Left cardiac atrium (tissue), 4 donors: ENCODE results near the gene ANKS1B. TPM values are rescaled to one million over a fixed set of nuclear protein-coding genes. Genes with fewer than 3 reads are reported as not detected.

Source experiments
- ATAC-seq, 2 donors: fragments of 200-7000 bp; cut with Tn5 transposase; one replicate each; pipeline ENCODE4 v1.9.1; 2020; ENCODE audit warnings: mild to moderate bottlenecking in 2 of 2, moderate library complexity in 2 of 2
- DNase-seq: peaks from one replicate; pipeline ENCODE4 v3.0.0-alpha.2; 2020
- intact Hi-C, 2 donors: fragments of 100-400 bp; cut with DNase I; formaldehyde crosslinking; loops; one replicate each; pipeline versions ENCODE4 v1.14.1 to v1.15.1; 2022 to 2023
- total RNA-seq, 2 donors: library from RNA; stranded (reverse); fragmentation: NEBNext Ultra II Directional; extraction: Animal tissue kit (Norgen Biotek cat#: 25700); gene quantifications; one replicate each; pipeline ENCODE4 v1.2.1, GENCODE V29; 2021
- donor health status: DM: no; HTN: yes; CAD: no.
- donor health status: DM: no; HTN: yes; CAD: no; lungs with severe emphysema.
- donor health status: DM: yes; HTN: yes; CAD: no.
- donor health status: Dilated cardiomyopathy.

The ANKS1B gene
- total RNA-seq, 2 donors from 2014 or later = 3.1 TPM

DNA sequence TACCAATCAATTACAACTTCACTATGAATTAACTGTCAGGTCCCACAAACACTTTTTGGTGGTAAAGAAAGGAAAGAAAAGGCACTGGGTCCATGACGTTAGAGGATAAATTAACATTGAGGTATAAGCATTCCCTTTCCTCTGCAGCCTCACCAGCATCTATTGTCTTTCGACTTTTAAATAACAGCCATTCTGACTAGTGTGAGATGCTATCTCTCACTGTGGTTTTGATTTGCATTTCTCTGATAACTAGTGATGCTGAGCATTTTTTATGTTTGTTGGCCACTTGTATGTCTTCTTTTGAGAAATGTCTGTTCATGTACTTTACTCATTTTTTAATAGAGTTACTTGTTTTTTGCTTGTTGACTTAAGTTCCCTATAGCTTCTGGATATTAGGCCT lies 9.4 kb downstream of the ANKS1B start:
- DNase-seq (no peak), ATAC-seq (no peak)
- intact Hi-C loops = no loop called here

DNA sequence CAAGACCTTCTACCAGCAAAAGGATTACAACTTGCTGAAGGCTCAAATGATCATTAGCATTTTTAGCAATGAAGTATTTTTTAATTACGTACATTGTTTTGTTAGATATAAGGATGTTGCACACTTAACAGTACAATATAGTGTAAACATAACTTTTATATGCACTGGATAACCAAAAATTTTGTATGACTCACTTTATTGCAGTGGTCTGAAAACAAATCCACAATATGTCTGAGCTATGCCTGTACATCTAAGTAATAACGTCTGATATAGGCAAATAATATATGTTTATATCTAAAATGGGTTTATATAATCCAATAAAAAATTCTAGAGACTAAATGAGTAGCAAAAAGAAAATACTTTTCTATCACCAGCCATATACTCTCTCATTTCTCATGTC lies 10.6 kb downstream of the ANKS1B start:
- ATAC-seq (no peak), DNase-seq (no peak)
- intact Hi-C loops = no loop called here

DNA sequence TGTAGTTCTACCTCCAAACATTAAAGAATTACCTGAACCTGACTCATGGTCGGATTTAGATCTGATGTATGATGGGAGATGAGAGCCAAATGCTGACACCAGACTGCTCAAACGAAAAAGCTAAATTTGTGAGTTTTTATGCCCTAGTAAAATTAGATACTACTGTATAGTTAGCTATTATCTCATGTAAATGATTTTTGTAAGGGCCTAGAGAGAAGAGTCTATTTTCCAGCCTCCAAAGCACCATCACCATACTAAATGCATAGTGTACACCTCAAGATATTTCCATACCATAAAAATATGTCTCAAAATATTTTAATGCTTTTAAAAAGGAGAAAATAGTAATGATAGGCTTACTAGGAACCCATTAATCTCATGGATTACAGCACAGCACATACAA lies 18.3 kb downstream of the ANKS1B start:
- ATAC-seq (no peak), DNase-seq (no peak)
- intact Hi-C loops = no loop called here

DNA sequence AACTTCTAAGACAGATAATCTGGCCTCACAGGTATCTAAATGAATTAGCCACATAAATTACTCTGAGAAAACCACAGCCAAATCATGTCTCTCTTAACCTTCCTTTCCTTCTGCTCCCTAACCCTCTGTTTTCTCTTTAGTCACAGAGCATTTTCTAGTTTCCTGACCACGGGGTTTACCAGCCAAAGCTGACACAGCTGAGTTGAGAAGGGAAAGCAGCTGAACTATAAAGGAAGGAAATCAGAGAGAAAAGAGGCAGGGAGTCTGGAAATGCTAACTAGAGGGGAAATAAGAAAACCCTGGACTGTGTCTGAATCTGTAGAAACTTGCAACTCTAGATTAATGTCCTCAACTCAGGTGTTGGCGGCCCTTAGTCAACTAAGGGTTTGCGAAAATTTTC lies 24.4 kb downstream of the ANKS1B start:
- no peak for DNase-seq
- intact Hi-C loops = no loop called here
- peak in 1 of 2 donors; percentile 67 for ATAC-seq

DNA sequence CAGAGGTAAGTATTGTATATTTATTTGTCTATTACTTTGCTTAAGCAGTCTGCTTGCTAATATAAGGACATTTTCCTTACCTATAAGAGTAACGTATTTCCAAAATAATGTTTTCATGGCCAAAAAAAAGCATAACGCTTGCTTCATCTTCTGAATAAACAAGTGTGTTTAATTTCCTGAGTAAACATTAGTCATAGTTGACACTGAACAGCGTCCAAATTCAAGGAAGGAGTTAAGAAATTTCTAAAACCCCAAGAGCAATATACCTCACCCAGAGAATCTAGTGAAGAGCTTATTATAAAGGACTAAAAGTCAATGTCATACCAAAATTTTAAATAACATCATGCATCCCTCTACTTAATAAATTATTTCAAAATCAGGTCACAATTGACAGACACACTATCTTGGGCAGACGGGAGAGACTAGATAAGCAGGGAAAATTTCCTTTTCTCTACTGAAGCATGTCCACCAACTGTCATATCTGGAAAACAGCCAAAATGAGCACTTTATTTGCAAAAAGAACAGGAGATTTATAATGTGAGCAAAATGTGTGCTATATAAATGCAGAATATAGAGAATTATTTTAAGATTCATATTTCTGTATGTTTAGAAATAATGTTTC lies 25.1 kb downstream of the ANKS1B start:
- intact Hi-C loops = no loop called here
- ATAC-seq = peak in 1 of 2 donors; percentile 84
- DNase-seq = no peak

DNA sequence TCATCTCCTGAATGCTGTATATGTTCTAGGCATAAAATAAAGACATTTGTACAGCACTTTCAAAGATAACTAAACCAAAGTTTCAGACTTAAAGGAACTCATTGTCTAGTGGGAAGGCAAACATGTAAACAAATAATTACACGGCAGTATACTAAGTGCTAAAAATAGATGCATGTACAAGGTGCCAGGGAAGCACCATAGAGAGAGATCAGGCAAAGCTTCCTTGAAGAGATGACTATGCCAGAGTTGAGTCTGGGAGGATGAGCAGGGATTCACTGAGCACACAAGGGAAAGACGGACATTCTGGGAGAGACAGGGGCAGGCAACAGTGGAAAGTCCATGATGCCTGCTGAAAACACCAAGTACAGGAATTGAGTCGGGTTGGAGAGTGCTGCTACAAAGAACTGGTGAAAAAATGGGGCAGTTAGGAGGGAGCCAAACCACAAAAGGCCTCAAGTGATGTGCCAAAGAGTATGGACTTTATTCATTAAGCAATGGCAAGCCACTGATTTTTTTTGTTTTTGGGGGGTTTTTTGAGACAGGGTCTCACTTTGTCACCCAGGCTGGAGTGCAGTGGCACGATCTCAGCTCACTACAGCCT lies 26.8 kb downstream of the ANKS1B start:
- no peak for ATAC-seq
- DNase-seq = no peak

DNA sequence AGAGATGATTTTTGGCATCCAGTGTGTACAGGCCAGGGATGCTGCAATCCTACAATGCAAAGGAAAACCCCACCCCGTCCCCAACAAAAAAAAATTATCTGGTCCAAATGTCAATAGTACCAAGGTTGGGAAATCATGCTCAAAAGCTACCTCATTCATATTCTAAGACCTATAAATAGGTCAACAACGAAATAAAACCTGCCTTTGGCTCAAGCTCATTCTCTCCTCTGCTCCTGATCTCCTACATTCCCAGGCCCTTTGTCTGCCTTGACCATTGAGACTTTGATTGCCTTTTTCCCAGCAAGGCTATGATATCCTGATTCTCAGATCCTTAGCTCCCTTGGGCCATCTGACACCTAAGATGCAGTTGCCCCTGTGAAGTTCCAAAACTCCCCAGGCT lies 30.0 kb downstream of the ANKS1B start:
- intact Hi-C loops = no loop called here
- ATAC-seq (no peak), DNase-seq (no peak)

More for the DNA sequence above, 26.8 kb downstream of the ANKS1B start:
- intact Hi-C loops = no loop called here

DNA sequence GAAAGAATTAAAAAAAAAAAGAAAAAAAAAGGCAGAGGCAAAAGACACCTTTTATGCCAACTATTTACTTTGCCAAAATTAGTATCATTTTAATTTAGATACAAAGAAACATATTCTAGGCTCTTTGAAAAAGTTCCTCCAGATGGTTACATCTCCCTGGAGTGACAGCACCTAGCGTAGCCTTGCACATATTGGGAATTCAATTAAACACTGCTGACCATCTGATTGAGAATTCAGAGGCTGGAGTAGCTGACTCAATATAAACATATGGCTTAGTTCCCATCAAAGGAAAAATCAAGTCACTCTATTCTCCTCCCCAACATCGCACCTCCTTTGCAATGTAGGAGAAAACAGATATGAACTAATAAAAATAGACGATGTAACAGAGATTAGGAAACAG lies 36.4 kb downstream of the ANKS1B start:
- ATAC-seq (no peak), DNase-seq (no peak)
- intact Hi-C loops = no loop called here

DNA sequence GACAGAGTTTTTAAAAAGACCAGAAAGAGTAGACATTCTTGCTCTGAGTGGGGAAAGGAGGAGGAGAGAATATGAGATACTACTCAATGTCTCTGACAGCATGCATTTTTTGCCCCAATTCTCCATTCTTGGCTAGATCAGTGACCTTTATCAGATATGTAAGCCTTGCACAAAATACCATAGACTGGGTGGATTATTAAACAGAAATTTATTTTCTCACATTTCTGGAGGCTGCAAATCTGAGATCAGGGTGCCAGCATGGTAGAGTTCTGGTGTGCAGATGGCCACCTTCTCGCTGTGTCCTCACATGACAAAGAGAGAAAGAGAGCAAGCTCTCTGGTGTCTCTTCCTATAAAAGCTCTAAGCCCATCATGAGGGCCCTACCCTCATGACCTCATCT lies 38.6 kb downstream of the ANKS1B start:
- DNase-seq (no peak), ATAC-seq (no peak)
- intact Hi-C loops = no loop called here

DNA sequence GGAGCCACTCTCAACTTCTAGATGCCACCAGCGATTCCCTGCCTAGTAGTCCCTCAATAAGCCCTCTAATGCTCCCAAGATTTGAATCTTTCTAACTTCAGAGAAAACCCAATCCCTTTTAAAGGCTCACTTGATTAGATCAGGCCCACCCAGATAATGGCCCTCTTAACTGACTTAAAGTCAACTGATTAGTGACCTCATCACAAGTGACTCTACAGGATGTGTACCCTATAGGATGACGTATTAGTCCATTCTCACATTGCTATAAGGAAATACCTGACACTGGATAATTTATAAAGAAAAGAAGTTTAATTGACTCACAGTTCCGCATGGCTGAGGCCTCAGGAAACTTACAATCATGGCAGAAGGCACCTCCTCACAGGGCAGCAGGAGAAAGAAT lies 49.1 kb downstream of the ANKS1B start:
- intact Hi-C loops = no loop called here
- no peak for ATAC-seq
- DNase-seq = no peak

DNA sequence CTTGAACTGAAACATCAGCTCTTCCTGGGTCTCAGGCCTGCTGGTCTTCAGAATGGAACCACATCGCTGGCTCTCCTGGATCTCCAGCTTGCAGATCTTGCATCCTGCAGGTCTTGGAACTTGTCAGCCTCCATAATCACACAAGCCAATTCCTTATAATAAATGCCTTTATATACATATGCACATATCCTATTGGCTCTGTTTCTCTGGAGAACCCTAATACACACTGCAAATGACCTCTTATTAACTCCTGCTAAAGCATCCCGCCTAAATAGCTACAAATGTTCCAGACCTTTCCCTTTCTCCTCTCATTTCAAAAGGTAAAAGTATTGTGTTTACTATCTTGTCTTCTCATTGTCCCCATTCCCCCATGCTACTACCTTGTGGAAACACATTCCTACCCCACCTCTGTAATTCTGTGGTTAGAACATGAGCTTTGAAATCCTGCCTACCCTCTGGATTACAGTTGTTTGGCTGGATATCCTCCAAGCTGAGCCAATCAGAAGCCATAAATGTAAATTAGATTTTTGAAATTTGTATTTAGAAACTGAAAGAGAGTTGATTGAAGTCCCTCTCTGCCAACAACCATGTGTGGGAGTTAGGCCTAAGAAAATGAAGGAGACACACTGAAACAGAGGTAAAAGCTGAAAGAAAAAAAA lies 58.1 kb downstream of the ANKS1B start:
- DNase-seq (no peak), ATAC-seq (no peak)
- intact Hi-C loops = no loop called here

DNA sequence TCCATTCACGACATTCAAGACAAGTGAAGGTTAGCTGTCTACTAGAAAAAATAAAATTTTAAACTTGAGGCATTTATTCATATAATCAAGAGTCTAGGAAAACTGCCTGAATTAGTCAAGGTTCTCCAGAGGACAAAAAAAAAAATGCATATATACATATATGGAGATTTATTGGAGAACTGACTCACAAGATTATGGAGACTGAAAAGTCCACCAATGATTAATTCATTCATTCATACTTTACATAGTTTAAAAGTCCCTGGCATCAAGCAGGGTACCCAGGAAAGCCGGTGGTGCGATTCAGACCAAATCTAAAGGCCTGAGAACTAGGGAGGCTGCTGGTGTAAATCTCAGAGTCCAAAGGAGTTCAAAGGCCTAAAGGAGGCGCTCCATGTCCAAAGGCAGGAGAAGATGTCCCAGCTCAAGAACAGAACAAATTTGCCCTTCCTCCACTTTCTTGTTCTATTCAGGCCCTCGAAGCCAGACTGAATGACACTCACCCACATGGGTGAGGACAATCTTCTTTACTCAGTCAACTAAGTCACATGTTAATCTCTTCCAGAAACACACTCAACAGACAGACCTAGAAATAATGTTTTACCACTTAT lies 64.3 kb downstream of the ANKS1B start:
- ATAC-seq (no peak), DNase-seq (no peak)
- intact Hi-C loops = no loop called here

DNA sequence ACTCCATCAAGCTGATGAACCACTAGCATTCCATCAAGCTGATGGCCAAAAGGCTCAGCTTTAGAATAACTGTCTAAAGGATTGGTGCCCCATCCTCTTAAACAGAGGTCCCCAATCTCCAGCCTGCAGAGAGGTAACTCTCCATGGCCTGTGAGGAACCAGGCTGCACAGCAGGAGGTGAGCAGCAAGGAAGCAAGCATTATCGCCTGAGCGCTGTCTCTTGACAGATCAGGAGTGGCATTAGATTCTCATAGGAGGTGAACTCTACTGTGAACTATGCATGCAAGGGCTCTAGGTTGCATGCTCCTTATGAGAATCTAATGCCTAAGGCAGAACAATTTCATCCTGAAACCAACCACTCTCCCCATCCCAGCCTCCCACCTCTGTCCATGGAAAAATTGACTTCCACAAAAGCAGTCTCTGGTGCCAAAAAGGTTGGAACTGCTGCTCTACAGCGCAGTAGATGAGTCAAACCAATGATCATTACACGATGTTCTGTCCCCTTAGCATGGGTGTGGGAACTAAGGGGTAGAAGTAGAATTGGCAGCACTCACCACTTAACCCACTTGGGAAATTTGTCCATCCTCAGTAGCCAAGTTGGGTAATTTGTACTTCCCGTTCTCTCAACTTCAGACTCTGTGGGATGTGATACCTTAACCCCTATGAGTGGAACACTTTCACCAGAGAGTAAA lies 66.9 kb downstream of the ANKS1B start:
- DNase-seq (no peak), ATAC-seq (peak in 1 of 2 donors; percentile 81)
- intact Hi-C loops = no loop called here

DNA sequence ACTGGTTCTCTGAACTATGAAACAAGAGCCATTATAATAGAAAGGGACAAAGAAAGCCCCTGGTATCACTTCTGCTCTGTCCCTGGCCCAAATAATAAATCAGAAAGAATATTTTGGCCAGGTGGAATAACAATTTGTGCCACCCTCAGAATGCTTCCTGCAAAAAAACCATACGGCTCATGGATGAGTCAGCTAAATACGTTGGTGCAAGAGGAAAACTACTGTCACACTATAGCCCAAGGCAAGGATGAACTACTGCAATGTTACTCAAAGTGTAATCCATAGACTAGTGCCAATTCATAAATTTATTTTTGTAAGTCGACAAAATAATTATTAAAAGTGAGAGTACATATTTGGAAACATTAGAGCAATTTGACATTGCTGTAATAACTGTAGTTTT lies 68.2 kb downstream of the ANKS1B start:
- intact Hi-C loops = no loop called here
- DNase-seq (no peak), ATAC-seq (no peak)

DNA sequence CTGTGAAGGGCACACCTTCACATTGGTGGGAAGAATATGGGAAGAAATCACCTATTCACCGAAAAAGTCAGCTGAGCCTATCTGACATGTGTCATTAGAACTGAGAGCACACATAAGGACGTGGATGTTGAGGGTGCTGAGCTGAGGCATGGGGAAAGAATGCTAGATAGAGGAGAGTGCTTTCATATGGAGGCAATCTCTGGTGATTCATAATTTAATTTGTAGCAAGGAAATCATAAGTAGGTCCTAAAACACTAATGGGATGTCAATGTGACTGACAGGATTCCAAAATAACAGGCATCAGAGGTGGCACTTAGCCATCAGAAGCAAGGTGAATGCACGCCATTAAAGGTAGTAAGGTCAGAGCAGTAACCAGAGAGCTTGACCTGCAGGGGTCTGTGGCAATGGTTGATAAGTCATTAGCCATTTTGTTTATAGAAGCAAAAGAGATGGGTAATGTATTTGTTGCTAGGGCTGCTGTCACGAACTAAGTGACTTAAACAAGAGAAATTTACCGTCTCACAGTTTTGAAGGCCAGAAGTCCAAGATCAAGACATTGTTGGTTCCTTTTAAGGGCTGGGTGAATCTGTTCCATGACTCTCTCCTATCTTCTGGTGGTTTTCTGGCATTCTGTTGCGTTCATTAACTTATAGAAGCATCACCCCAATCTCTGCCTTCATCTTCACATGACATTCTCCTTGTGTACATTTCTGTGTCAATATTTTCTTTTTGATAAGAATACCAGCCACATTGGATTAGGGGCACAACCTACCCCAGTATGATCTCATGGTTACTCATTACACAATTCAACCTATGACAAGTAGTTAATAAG lies 69.3 kb downstream of the ANKS1B start:
- ATAC-seq = no peak
- no peak for DNase-seq
- intact Hi-C loops = no loop called here

DNA sequence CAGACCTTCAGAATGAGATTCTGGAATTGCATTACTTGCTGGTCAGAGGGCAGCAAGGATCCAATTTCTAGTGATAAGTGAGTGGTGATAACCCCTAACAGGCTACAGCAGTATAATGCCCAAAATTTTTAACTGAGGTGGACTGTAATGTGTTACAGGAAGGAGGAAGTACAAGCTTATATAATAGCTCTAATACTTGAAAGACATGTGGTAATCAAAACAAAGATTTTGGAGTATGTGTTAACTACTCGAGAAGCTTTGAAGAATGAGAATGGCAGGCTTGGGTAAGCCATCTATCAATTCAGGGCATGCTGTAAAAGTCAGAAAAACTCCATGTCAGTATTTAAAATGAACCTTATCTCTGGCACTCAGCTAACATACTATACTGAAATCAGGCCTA lies 70.5 kb downstream of the ANKS1B start:
- DNase-seq (no peak), ATAC-seq (no peak)
- intact Hi-C loops = no loop called here

DNA sequence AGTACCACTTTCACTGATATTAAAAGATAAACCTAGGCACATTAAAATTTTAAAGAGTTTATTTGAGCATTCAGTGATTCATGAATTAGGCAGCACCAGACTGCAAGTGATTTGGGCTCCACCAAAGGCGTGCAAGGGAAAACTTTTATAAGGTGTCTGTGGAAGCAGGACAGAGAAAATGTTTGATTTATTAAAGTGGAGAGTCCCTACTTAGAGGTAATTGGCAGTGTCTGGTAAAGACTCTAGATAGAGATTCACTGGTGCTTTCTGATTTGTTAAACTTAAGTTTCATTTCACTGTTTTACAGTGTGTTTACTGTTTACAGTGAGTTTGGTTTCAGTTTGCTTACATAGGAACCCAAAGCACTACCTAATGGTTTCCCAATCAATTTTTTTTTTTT lies 72.8 kb downstream of the ANKS1B start:
- ATAC-seq (peak in 1 of 2 donors; percentile 29), DNase-seq (no peak)
- intact Hi-C loops = no loop called here

DNA sequence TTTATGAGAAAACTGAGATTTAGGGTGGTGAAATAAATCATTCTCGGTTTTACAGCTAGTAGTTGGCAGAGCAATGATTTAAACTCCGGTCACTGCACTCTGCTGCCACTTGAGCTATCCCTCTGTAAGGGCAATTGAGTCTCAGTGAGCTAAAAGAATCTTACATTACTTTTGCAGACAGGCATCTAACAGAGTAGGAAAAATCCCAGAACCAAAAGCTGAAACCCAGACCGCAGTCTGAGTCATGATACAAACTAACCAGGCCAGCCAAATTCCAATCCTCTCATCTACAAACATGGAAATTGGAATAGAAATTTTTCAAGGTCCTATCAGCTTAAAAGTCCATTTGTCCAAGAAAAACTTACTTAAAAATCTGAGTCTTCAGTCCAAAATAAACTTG lies 73.7 kb downstream of the ANKS1B start:
- DNase-seq (no peak), ATAC-seq (peak; percentile 95 to 97)
- intact Hi-C loops = no loop called here

DNA sequence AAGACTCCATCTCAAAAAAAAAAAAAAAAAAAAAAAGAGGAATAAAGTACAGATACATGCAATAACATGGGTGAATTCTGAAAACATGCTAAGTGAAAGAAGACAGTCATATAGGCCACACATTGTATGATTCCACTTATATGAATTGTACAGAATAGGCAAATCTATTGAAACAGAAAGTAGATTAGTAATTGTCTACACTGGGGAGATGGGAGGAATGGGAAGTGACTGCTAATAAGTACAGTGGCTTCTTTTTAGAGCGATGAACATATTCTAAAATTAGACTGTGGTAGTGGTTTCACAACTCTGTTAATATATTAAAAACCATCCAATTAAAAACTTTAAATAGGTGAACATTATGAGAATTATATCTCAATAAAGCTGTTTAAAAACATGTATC lies 74.4 kb downstream of the ANKS1B start:
- no peak for DNase-seq
- ATAC-seq = no peak
- intact Hi-C loops = no loop called here
